Midbrain (tissue), 1 donor: ENCODE measurements around the gene MAD1L1.

Source experiments
- DNase-seq: peaks from one replicate; lab custom pipeline; 2025; lab: John Stamatoyannopoulos, UW

Gene MAD1L1

GRCh38 chr7:2258661-2259365 is 26.1 kb upstream of the MAD1L1 start:
- no peak for DNase-seq

- no peak for DNase-seq
These were observed 24.9 kb upstream of the MAD1L1 start for GRCh38 chr7:2257651-2258050.

- DNase-seq = no peak
These were observed 24.4 kb upstream of the MAD1L1 start for GRCh38 chr7:2257046-2257551.

GRCh38 chr7:2256306-2257045 is 23.7 kb upstream of the MAD1L1 start:
- DNase-seq = no peak

GRCh38 chr7:2255145-2256139 is 22.7 kb upstream of the MAD1L1 start:
- no peak for DNase-seq

- no peak for DNase-seq
These were observed 21.8 kb upstream of the MAD1L1 start for GRCh38 chr7:2254429-2255144.

- no peak for DNase-seq
These were observed 20.9 kb upstream of the MAD1L1 start for GRCh38 chr7:2253525-2254244.

- DNase-seq = no peak
These were observed 20.3 kb upstream of the MAD1L1 start for GRCh38 chr7:2253021-2253420.

GRCh38 chr7:2251841-2252771 is 19.4 kb upstream of the MAD1L1 start:
- no peak for DNase-seq

- DNase-seq = no peak
These were observed 18.6 kb upstream of the MAD1L1 start for GRCh38 chr7:2251381-2251780.

GRCh38 chr7:2249744-2250323 is 17.1 kb upstream of the MAD1L1 start:
- DNase-seq = no peak

GRCh38 chr7:2248984-2249694 is 16.4 kb upstream of the MAD1L1 start:
- peak; percentile 21 for DNase-seq

GRCh38 chr7:2247141-2247995 is 14.6 kb upstream of the MAD1L1 start:
- DNase-seq = no peak

GRCh38 chr7:2245883-2246675 is 13.3 kb upstream of the MAD1L1 start:
- DNase-seq = no peak

- DNase-seq = no peak
These were observed 11.8 kb upstream of the MAD1L1 start for GRCh38 chr7:2244404-2244995.

GRCh38 chr7:2243458-2243857 is 10.7 kb upstream of the MAD1L1 start:
- no peak for DNase-seq
